ENCODE data around the gene CLCN1.

CLCN1 gene

DNA sequence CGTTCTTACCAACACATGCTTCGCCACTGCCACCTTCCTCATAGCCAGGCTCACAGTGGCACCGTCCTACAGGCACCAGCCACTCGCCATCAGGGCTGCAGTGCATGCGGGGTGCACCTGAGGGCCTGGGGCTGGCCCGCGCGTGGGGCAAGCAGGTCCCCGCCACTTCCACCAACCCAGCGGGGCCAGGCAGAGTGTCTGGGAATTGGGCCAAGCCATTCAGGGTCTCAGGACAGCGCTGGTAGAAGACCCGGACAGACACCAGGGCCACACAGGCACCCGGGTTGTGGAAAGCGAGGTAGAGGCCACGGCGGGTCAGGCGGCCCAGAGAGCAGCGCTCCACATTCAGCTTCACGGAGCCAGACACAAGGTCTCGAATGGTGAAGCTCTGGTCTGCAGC is 83.7 kb downstream of the CLCN1 start:
- DNase-seq = no peak

DNA sequence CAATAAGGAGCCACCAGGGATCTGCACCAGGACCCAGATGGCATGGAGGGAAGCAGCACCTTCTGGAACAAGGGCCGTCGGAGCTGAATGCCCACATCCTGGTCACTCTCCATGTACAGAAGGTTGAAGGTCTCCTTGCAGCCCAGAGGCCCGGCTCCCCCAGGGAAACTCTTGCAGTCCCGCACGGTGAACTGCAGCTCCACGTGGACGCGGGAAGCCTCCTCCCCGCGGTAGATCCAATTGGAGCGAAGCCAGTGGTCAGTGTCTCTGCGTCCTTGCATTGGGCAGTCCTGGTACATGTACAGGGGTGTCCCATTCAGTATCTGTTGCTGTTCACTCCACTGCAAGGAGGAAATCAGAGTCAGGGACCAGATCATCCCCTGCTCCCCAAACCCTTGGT is 85.4 kb downstream of the CLCN1 start:
- DNase-seq = no peak
